Measurements from ENCODE around the gene GALR1. TPM values are rescaled to one million over a fixed set of nuclear protein-coding genes. Genes with fewer than 3 reads are reported as not detected.

GALR1 gene
- total RNA-seq, 1 experiment from 2014 or later = 0.11 TPM

GRCh38 chr18:77314952-77315351 is 65.3 kb downstream of the GALR1 start:
- Mint-ChIP-seq H3K9me3 (peaks cover 10% of the 10 kb centered on the region; the same call in 1 of the 2 replicates), H3K4me1 (peaks cover 21% of the 10 kb centered on the region), H3K27me3 (ENCODE audit: low read depth) (no peaks in the 10 kb centered on the region), H3K27ac (no peak overlapping the region), H3K4me3 (no peak overlapping the region), H3K36me3 (no peaks in the 10 kb centered on the region)
- ATAC-seq (no peak), DNase-seq (ENCODE audit: low spot score) (no peak)
- TF ChIP-seq FOXP4 (CRISPR knock-in tag; IDR thresholded peaks at IDR 0.05) = no peak
- ChIA-PET POLR2A (no interaction called here), CTCF (no interaction called here)

GRCh38 chr18:77316008-77316407 is 66.4 kb downstream of the GALR1 start:
- Mint-ChIP-seq H3K9me3 (peaks cover 10% of the 10 kb centered on the region; the same call in 1 of the 2 replicates), H3K4me3 (no peak overlapping the region), H3K36me3 (no peaks in the 10 kb centered on the region), H3K27me3 (ENCODE audit: low read depth) (no peaks in the 10 kb centered on the region), H3K27ac (no peak overlapping the region), H3K4me1 (peaks cover 30% of the 10 kb centered on the region)
- ChIA-PET POLR2A (no interaction called here), CTCF (no interaction called here)
- DNase-seq (ENCODE audit: low spot score) (no peak), ATAC-seq (no peak)
- TF ChIP-seq ARID4B (CRISPR knock-in tag; IDR thresholded peaks at IDR 0.05; ENCODE audit: borderline replicate concordance) (no peak), OVOL2 (CRISPR knock-in tag; IDR thresholded peaks at IDR 0.05; ENCODE audit: borderline replicate concordance) (no peak), JAZF1 (CRISPR knock-in tag; IDR thresholded peaks at IDR 0.05) (no peak), MAX (CRISPR knock-in tag; IDR thresholded peaks at IDR 0.05) (no peak), PREB (CRISPR knock-in tag; IDR thresholded peaks at IDR 0.05; ENCODE audit: borderline replicate concordance) (no peak), FOXP4 (CRISPR knock-in tag; IDR thresholded peaks at IDR 0.05) (no peak), E2F4 (CRISPR knock-in tag; IDR thresholded peaks at IDR 0.05; ENCODE audit: borderline replicate concordance, low read depth) (no peak), ZNF416 (CRISPR knock-in tag; IDR thresholded peaks at IDR 0.05) (no peak), SMAD3 (CRISPR knock-in tag; IDR thresholded peaks at IDR 0.05; ENCODE audit: borderline replicate concordance) (no peak), AR (CRISPR knock-in tag; IDR thresholded peaks at IDR 0.05) (no peak), GRHL2 (CRISPR knock-in tag; IDR thresholded peaks at IDR 0.05; ENCODE audit: insufficient replicate concordance, severe bottlenecking) (no peak), NFYB (CRISPR knock-in tag; conservative IDR thresholded peaks at IDR 0.05; ENCODE audit: low read depth) (no peak), PRRX2 (CRISPR knock-in tag; IDR thresholded peaks at IDR 0.05) (no peak)
